OCI-LY7 (cell line): ENCODE measurements around the gene GPALPP1.

Experiments
- CTCF ChIP-seq: fragments of 200-600 bp; sonication (generic); conservative IDR thresholded peaks from 2 replicates; pipeline ENCODE4 v1.5.1; 2014; ENCODE audit warnings: mild to moderate bottlenecking, antibody characterized with exemption, low read length, moderate library complexity, mixed read lengths
- EZH2phosphoT487 ChIP-seq: fragments of 200-600 bp; sonication (generic); IDR thresholded peaks from 2 replicates; pipeline ENCODE4 v1.6.1; 2018; ENCODE audit warnings: low read depth, borderline replicate concordance, mild to moderate bottlenecking, mixed run types, antibody characterized with exemption, low read length, moderate library complexity, mixed read lengths

- no peak for TF ChIP-seq CTCF
- TF ChIP-seq EZH2phosphoT487: no peak
Measured at GRCh38 chr13:45055198-45055901, 66.0 kb downstream of the GPALPP1 start.
